GM23338 (cell line): Measurements from ENCODE around the gene TTLL3. TPM values are rescaled to one million over a fixed set of nuclear protein-coding genes. Genes with fewer than 3 reads are reported as not detected.

Experiments used
- ATAC-seq: fragments of 200-7000 bp; cut with Tn5 transposase; 3 replicates; pipeline ENCODE4 v1.9.1; 2020
- DNase-seq: peaks from one replicate; pipeline ENCODE4 v3.0.0-alpha.2; 2015; ENCODE audit warnings: low spot score
- H2AFZ ChIP-seq: fragments of 200-600 bp; sonication (generic); 2 replicates; pipeline ENCODE4 v1.8.0; 2016; ENCODE audit warnings: antibody characterized with exemption, mild to moderate bottlenecking, moderate library complexity
- H3F3A ChIP-seq: fragments of 200-600 bp; sonication (generic); replicated peaks from 2 replicates; pipeline ENCODE4 v1.8.0; 2017; ENCODE audit warnings: antibody characterized with exemption, mixed run types, low read depth
- H3K27ac ChIP-seq: fragments of 200-600 bp; sonication (generic); 2 replicates; pipeline ENCODE4 v1.6.1; 2016; ENCODE audit warnings: low read depth
- H3K27me3 ChIP-seq: fragments of 200-600 bp; sonication (generic); 2 replicates; pipeline ENCODE4 v1.8.0; 2016; ENCODE audit warnings: mild to moderate bottlenecking, mixed run types, moderate library complexity; ENCODE audit not compliant: insufficient read depth
- H3K36me3 ChIP-seq: fragments of 200-600 bp; sonication (generic); 2 replicates; pipeline ENCODE4 v1.8.0; 2016; ENCODE audit warnings: mild to moderate bottlenecking; ENCODE audit not compliant: insufficient read depth
- H3K4me1 ChIP-seq: fragments of 200-600 bp; sonication (generic); 2 replicates; pipeline ENCODE4 v1.8.0; 2016; ENCODE audit warnings: mild to moderate bottlenecking, moderate library complexity; ENCODE audit not compliant: insufficient read depth
- H3K4me2 ChIP-seq: fragments of 200-600 bp; sonication (generic); 2 replicates; pipeline ENCODE4 v1.7.1; 2017; ENCODE audit warnings: mixed run types
- H3K4me3 ChIP-seq: fragments of 200-600 bp; sonication (generic); 2 replicates; pipeline ENCODE4 v1.6.1; 2016; ENCODE audit warnings: mixed run types
- H3K79me2 ChIP-seq: fragments of 200-600 bp; sonication (generic); replicated peaks from 2 replicates; pipeline ENCODE4 v1.8.0; 2017; ENCODE audit warnings: mild to moderate bottlenecking; ENCODE audit not compliant: insufficient read depth
- H3K9me2 ChIP-seq: fragments of 200-600 bp; sonication (generic); 2 replicates; pipeline ENCODE4 v1.8.0; 2017; ENCODE audit not compliant: insufficient read depth
- H4K20me1 ChIP-seq: fragments of 200-600 bp; sonication (generic); replicated peaks from 2 replicates; pipeline ENCODE4 v1.8.0; 2017; ENCODE audit warnings: mild to moderate bottlenecking; ENCODE audit not compliant: insufficient read depth
- H3K27ac Mint-ChIP-seq: 2 replicates; pipeline ENCODE4 v1.8.0; 2020; ENCODE audit warnings: inconsistent platforms, mild to moderate bottlenecking, moderate library complexity, mixed read lengths
- H3K27me3 Mint-ChIP-seq: 3 replicates; pipeline ENCODE4 v1.8.0; 2022; ENCODE audit warnings: low read depth, mild to moderate bottlenecking, moderate library complexity, mixed read lengths, inconsistent platforms; ENCODE audit not compliant: insufficient read depth, poor library complexity
- H3K36me3 Mint-ChIP-seq: 3 replicates; pipeline ENCODE4 v1.8.0; 2021; ENCODE audit warnings: low read depth, mild to moderate bottlenecking, inconsistent platforms, moderate library complexity, mixed read lengths
- H3K4me1 Mint-ChIP-seq: 3 replicates; pipeline ENCODE4 v1.8.0; 2020; ENCODE audit warnings: mild to moderate bottlenecking, inconsistent platforms, mixed read lengths
- H3K4me3 Mint-ChIP-seq: 3 replicates; pipeline ENCODE4 v1.8.0; 2021; ENCODE audit warnings: moderate library complexity, mild to moderate bottlenecking, inconsistent platforms, mixed read lengths
- H3K9me3 Mint-ChIP-seq: 3 replicates; pipeline ENCODE4 v1.8.0; 2020; ENCODE audit warnings: moderate library complexity, mild to moderate bottlenecking, inconsistent platforms, mixed read lengths
- CREB1 ChIP-seq: fragments of 250-450 bp; sonication (Bioruptor Pico); IDR thresholded peaks from 2 replicates; pipeline ENCODE4 v1.5.0; 2020; ENCODE audit warnings: low read depth, mild to moderate bottlenecking, moderate library complexity
- CTCF ChIP-seq, 2 experiments: fragments of 200-600 bp in 1 of 2; sonication (generic) in 1 of 2; conservative IDR thresholded peaks; 2 replicates each; pipeline versions ENCODE4 v1.5.1 to v1.6.1; 2016 to 2017; ENCODE audit warnings: antibody characterized with exemption in 2 of 2, low read depth in 2 of 2, mild to moderate bottlenecking in 2 of 2, moderate library complexity in 1 of 2
- ETS1 ChIP-seq: IDR thresholded peaks from 2 replicates; pipeline ENCODE4 v1.6.1; 2016; ENCODE audit warnings: antibody characterized with exemption
- EZH2 ChIP-seq: fragments of 200-600 bp; sonication (generic); IDR thresholded peaks from one replicate; pipeline ENCODE4 v1.8.0; 2017; ENCODE audit warnings: antibody characterized with exemption, mild to moderate bottlenecking, low read depth; ENCODE audit not compliant: unreplicated experiment
- EZH2phosphoT487 ChIP-seq: fragments of 200-600 bp; sonication (generic); IDR thresholded peaks from one replicate; pipeline ENCODE4 v1.8.1; 2018; ENCODE audit warnings: antibody characterized with exemption; ENCODE audit not compliant: unreplicated experiment
- JUNB ChIP-seq: IDR thresholded peaks from one replicate; pipeline ENCODE4 v1.6.1; 2016; ENCODE audit warnings: antibody characterized with exemption; ENCODE audit not compliant: unreplicated experiment
- NANOG ChIP-seq: IDR thresholded peaks from 2 replicates; pipeline ENCODE4 v1.6.1; 2016; ENCODE audit warnings: antibody characterized with exemption, borderline replicate concordance
- POLR2AphosphoS5 ChIP-seq: IDR thresholded peaks from 2 replicates; pipeline ENCODE4 v1.6.1; 2016; ENCODE audit warnings: antibody characterized with exemption, low read depth
- REST ChIP-seq: IDR thresholded peaks from one replicate; pipeline ENCODE4 v1.6.1; 2018; ENCODE audit warnings: antibody characterized with exemption; ENCODE audit not compliant: unreplicated experiment
- STAT1 ChIP-seq: IDR thresholded peaks from one replicate; pipeline ENCODE4 v1.6.1; 2016; ENCODE audit warnings: antibody characterized with exemption; ENCODE audit not compliant: unreplicated experiment
- ZNF114 ChIP-seq: fragments of 250-450 bp; sonication (Bioruptor Pico); IDR thresholded peaks from 2 replicates; pipeline ENCODE4 v1.5.0; 2020; ENCODE audit warnings: mild to moderate bottlenecking, moderate library complexity
- ZNF331 ChIP-seq: fragments of 250-450 bp; sonication (Bioruptor Pico); IDR thresholded peaks from 2 replicates; pipeline ENCODE4 v1.5.0; 2020; ENCODE audit warnings: low read depth, mild to moderate bottlenecking, moderate library complexity
- ZNF462 ChIP-seq: fragments of 250-450 bp; sonication (Bioruptor Pico); IDR thresholded peaks from 2 replicates; pipeline ENCODE4 v1.5.0; 2020; ENCODE audit warnings: mild to moderate bottlenecking, moderate library complexity
- polyA plus RNA-seq: library from polyadenylated mRNA; unstranded; fragments of >200 nt; fragmentation: Nextera tagmentation; extraction: Ambion mirVana; gene quantifications from 2 replicates; pipeline ENCODE4 v1.2.1, GENCODE V29; 2016
- total RNA-seq: library from RNA; depleted of rRNA; stranded (reverse); fragments of >200 nt; shearing (Covaris generic); gene quantifications from 2 replicates; pipeline ENCODE4 v1.2.3, GENCODE V29; 2014

TTLL3 gene
- total and polyA plus RNA-seq, 2 experiments from 2014 or later, result 3.7 to 5.3 TPM

GRCh38 chr3:9864200-9864927 lies 54.3 kb downstream of the TTLL3 start:
- no peak overlapping the region for H3K27ac Mint-ChIP-seq
- Histone ChIP-seq H3K79me2 (no peaks in the 10 kb centered on the region), H3K4me3 (no peak overlapping the region), H3K9me2 (no peaks in the 10 kb centered on the region), H2AFZ (no peak overlapping the region), H3F3A (no peaks in the 10 kb centered on the region), H3K36me3 (no peaks in the 10 kb centered on the region), H3K4me2 (no peak overlapping the region), H3K27me3 (0 out of 2 replicates have a peak, but pooled peaks cover 2% of the 10 kb centered on the region), H3K27ac (no peak overlapping the region), H3K4me1 (peaks cover 3% of the 10 kb centered on the region; the same call in 1 of the 2 replicates), H4K20me1 (no peaks in the 10 kb centered on the region)
- H3K4me1 Mint-ChIP-seq, result peaks cover 14% of the 10 kb centered on the region
- no peak for TF ChIP-seq CTCF (conservative IDR thresholded peaks at IDR 0.05; ENCODE audit: low read depth in 2 of 2)
- no peak for TF ChIP-seq REST
- no peak for TF ChIP-seq ZNF114
- no peak for TF ChIP-seq EZH2
- no peak for TF ChIP-seq POLR2AphosphoS5
- no peak for TF ChIP-seq EZH2phosphoT487
- no peak for TF ChIP-seq ZNF331 (CRISPR knock-in tag)
- no peak for TF ChIP-seq STAT1
- TF ChIP-seq ETS1, result no peak
- TF ChIP-seq NANOG, result no peak
- TF ChIP-seq ZNF462 (CRISPR knock-in tag), result no peak
- TF ChIP-seq CREB1 (CRISPR knock-in tag), result no peak
- TF ChIP-seq JUNB, result no peak
- no peak for DNase-seq
- H3K36me3 Mint-ChIP-seq, result no peaks in the 10 kb centered on the region
- no peaks in the 10 kb centered on the region for H3K9me3 Mint-ChIP-seq
- no peak for ATAC-seq
- peaks cover 11% of the 10 kb centered on the region for H3K27me3 Mint-ChIP-seq
- H3K4me3 Mint-ChIP-seq, result no peak overlapping the region
